C4-2B (cell line): ENCODE results near the gene ANKRD39.

ENCODE experiments used
- H3K27ac ChIP-seq: fragments of 450-650 bp; 2 replicates; pipeline ENCODE4 v1.5.1; 2017
- CTCF ChIP-seq: fragments of 450-650 bp; conservative IDR thresholded peaks from 2 replicates; pipeline ENCODE4 v1.5.1; 2017; ENCODE audit warnings: mild to moderate bottlenecking
- ZFX ChIP-seq: fragments of 450-650 bp; IDR thresholded peaks from 2 replicates; pipeline ENCODE4 v1.6.1; 2017

ANKRD39 gene

GRCh38 chr2:96878796-96879544 is 21.2 kb upstream of the ANKRD39 start:
- TF ChIP-seq CTCF (no peak), ZFX (no peak)
- no peak overlapping the region for H3K27ac ChIP-seq

GRCh38 chr2:96878171-96878570 is 20.4 kb upstream of the ANKRD39 start:
- TF ChIP-seq CTCF, result no peak
- TF ChIP-seq ZFX, result no peak
- H3K27ac ChIP-seq, result no peak overlapping the region

GRCh38 chr2:96877631-96878092 is 19.8 kb upstream of the ANKRD39 start:
- TF ChIP-seq ZFX (no peak), CTCF (no peak)
- no peak overlapping the region for H3K27ac ChIP-seq

GRCh38 chr2:96877042-96877451 is 19.2 kb upstream of the ANKRD39 start:
- TF ChIP-seq ZFX (no peak), CTCF (no peak)
- H3K27ac ChIP-seq, result no peak overlapping the region

GRCh38 chr2:96876269-96877041 is 18.6 kb upstream of the ANKRD39 start:
- no peak overlapping the region for H3K27ac ChIP-seq
- TF ChIP-seq ZFX, result no peak
- TF ChIP-seq CTCF, result no peak

- H3K27ac ChIP-seq, result no peak overlapping the region
- TF ChIP-seq CTCF (no peak), ZFX (no peak)
Measured at GRCh38 chr2:96875498-96876268, 17.9 kb upstream of the ANKRD39 start.
